Measurements from ENCODE around the gene TSR1.

The TSR1 gene

GRCh38 chr17:2277429-2278170, 58.7 kb downstream of the TSR1 start:
- DNase-seq (ENCODE audit: low read depth): no peak
- TF ChIP-seq, protein P1, sequence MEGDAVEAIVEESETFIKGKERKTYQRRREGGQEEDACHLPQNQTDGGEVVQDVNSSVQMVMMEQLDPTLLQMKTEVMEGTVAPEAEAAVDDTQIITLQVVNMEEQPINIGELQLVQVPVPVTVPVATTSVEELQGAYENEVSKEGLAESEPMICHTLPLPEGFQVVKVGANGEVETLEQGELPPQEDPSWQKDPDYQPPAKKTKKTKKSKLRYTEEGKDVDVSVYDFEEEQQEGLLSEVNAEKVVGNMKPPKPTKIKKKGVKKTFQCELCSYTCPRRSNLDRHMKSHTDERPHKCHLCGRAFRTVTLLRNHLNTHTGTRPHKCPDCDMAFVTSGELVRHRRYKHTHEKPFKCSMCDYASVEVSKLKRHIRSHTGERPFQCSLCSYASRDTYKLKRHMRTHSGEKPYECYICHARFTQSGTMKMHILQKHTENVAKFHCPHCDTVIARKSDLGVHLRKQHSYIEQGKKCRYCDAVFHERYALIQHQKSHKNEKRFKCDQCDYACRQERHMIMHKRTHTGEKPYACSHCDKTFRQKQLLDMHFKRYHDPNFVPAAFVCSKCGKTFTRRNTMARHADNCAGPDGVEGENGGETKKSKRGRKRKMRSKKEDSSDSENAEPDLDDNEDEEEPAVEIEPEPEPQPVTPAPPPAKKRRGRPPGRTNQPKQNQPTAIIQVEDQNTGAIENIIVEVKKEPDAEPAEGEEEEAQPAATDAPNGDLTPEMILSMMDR (IDR thresholded peaks at IDR 0.05; ENCODE audit: low read depth, low read length, missing control alignments): no peak
- H3K4me3 ChIP-seq (ENCODE audit: low read depth, low read length): no peak overlapping the region

DNA sequence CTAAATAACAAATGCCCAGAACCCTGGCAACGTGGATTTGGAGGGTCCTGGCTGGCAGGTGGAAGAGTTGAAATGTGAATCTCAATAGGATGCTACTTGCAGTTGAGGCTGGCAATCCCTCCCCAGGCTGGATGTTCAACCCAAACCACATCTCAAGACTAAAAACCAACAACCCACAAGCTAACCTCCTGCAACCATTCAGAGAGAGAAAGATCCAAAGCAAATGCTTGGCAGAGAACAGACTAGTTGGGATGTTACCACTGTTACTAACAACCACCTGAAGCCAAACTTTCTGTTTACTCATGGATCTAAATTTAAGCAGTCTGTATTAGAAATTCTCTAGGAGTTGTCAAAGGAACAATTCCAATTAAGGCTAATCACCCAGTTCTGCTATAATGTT, 60.5 kb downstream of the TSR1 start:
- DNase-seq (ENCODE audit: low read depth): no peak
- H3K4me3 ChIP-seq (ENCODE audit: low read depth, low read length): no peak overlapping the region
- TF ChIP-seq, protein P1 (IDR thresholded peaks at IDR 0.05; ENCODE audit: low read depth, low read length, missing control alignments): no peak

DNA sequence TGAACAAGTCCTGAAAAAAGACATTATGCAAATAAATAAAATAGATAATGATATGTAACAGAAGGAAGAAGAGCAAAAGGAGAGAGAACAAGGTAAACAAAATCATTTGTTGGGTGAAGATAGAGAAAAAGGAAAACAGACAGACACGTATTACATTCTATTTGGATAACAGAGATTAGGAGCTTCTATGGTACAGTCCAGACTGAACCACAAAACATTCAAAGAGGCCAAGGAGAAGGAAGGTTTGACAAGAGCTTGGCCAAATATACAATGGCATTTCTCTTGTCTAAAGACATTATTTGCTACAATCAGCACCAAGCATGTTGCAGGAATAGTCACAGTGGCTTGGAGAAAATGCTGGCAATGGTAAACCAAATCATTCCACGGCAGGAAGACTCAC, 61.8 kb downstream of the TSR1 start:
- no peak for DNase-seq (ENCODE audit: low read depth)
- no peak overlapping the region for H3K4me3 ChIP-seq (ENCODE audit: low read depth, low read length)
- TF ChIP-seq, protein P1 (IDR thresholded peaks at IDR 0.05; ENCODE audit: low read depth, low read length, missing control alignments): no peak

Data from GM12864 (cell line).